GM19463 (cell line): ENCODE results near the gene PICALM.
"Not testable (repeated sequence)": the region's sequence is repeated elsewhere in the genome, so short reads cannot be mapped to it uniquely, and the experiment has no call there.

ENCODE experiments used
- ATAC-seq: cut with Tn5 transposase; IDR thresholded peaks from one replicate; pipeline ENCODE4 v1.9.1; 2021; ENCODE audit warnings: mild to moderate bottlenecking, moderate library complexity; ENCODE audit not compliant: unreplicated experiment

The PICALM gene

DNA sequence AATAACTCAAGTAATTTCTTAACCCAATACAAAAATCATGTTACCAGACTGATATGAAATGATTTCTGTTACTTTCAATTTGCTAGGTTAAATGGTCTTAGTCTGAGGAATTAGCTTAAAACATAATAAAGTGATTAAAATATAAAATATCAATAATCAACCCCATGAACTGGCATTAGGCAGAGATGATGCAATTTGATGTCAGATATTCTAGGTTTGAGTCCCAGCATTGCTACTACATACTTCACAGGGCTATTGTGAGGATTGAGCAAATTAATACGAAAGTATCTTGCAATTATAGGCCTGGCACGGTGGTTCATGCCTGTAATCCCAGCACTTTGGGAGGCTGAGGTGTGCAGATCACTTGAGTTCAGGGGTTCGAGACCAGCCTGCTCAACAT lies 66.5 kb downstream of the PICALM start:
- no peak for ATAC-seq

DNA sequence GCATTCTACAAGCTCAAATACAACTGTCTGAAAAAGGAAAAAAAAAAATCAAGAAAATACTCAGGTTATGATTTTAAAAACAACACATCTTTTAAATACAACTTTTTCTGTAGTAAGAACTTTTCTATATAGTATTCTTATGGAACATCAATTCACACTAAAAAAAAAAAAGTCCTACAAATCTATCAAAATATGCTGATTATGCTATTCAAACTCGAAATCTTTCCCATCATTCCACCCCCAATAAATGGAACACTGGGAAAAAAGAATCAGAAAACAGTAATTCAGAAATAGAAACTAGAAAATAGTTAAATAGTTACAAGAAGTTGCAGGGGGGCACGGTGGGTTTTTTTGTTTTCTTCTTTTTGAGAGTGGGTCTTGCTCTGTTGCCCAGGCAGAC lies 77.4 kb downstream of the PICALM start:
- ATAC-seq, result no peak

DNA sequence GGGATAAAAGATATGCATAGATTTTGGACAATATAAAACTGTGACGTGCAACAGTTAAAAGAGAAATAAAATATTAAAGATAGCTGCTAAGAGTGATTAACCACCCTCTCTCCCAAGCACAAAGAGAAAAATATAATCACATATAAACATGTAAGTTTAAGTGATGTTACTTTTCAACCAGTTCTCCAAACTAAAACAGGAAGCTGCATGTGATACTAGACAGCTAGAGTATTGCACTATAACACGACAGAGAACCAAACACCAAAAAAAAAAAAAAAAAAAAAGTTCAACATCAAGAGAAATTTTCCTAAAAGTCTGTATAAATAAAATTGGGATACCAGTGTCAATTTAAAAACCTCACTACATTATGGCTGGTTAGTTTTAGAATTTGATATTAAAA lies 79.1 kb downstream of the PICALM start:
- no peak for ATAC-seq

DNA sequence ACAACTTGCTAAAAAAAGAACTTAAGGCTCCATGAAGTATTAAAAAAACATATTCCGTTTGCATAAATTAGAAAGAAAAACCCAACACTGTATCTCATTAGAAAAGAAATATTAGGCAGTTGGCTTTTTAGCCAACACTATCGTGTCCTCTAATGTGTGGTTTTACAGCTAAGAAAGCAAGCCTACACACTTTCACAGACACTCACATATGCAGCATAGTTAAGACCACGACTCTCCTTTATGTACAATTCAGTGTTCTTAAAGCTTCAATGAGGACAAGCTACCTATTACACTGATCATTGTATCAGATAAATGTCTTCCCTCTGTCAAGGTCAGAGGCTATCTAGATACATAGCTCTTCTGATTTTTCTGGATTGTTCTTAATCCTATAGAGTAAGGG lies 80.1 kb downstream of the PICALM start:
- no peak for ATAC-seq

DNA sequence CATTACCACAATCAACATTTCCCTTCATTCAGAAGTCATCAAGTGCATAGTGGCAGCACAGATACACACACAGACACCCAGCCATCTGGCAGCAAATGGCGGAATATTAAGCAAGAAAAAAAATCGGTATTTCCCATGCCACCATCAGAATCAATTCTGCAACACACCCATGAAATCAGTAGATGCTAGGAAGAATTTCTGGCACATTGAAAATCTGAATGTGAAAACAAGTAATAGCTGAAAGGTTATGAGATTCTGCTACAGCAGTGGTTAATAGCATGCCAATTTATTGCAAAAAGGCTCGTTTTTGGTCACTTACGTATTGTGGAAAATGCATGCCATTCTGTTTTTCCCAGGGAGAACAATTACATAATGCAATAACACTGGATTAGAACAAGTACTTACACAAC lies 91.1 kb downstream of the PICALM start:
- no peak for ATAC-seq

DNA sequence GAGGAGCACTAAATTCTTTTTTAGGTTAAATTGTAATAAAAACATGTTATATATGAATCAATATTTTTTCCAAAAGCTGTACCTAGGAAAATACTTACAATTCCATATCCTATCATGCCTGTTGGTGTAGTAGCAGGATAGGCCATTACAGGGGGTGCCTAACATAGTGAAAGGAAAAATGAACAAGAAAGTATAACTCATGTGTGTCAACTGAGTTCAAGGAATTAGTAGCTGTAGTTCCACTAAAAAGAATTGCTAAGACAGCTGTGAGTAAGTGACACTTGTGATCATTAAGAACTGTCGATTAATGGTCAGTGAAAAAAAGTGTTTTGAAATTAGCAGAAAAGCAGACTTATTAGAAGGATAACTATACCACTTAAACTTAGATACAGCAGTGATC lies 92.4 kb downstream of the PICALM start:
- no peak for ATAC-seq

DNA sequence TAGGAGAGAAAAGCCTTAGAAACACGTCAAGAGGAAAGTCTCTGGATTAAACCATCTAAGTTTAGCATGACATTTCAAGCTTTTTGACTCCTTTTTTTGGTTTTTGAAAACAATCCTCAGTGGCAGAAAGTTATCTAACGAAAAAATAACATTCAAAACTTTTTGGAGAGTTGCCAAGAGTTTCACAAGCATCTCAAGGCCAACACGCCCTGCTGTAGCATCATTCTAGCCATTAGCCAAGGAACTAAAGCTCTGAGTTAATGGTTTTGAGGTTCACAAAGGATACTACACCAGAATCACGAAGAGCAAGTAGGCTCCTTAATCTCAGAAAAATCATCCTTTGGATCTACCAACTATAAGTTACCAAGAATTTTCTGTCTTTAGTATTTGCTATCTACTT lies 94.8 kb downstream of the PICALM start:
- no peak for ATAC-seq

DNA sequence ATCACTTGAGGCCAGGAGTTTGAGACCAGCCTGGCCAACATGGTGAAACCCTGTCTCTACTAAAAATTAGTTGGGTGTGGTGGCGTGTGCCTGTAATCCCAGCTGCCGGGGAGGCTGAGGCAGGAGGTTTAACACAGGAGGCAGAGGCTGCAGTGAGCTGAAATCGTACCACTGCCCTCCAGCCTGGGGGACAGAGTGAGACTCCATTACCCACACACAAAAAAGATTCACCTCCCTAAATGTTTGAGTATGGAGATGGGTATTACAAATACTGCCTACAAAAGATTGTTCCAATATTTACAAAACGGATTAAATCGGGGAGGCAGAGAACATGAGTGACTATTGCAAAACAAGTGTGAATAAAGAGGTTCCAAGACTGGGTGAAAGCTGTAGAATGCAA lies 98.3 kb downstream of the PICALM start:
- no peak for ATAC-seq

DNA sequence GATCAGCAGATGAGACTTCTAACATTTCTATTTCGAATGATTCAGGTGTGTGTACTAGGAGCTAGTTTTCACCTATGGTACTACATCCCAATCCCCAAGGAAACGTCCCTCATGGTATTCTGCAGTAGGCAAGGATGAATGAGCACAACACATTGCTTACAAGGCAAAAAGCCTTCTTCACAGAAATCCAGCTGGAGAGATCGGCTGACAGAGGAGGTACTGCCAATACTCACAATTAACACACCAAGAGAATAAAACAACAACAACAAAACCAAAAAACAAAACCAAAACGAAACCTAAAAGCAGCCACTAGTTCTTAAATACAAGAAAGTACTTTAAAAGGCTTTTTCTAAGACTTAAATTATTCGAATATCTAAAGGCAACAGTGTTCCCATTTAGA lies 101.4 kb downstream of the PICALM start:
- ATAC-seq, result no peak

DNA sequence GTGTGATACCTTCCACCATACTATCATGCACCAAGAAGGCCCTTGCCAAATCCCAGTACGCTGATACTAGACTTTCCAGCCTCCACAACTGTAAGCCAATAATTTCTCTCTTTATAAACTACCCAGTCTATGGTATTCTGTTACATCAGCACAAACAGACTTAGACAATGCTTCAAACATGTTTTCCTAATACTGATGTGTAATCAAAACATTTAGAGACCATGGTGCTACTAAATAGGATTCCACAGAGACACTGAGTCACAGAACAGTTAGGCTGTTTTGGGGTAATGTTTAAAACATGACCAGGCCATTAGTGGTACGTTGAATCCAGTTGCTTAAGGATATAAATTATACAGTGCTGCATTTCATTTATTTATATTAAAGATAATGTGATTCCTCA lies 103.7 kb downstream of the PICALM start:
- no peak for ATAC-seq

DNA sequence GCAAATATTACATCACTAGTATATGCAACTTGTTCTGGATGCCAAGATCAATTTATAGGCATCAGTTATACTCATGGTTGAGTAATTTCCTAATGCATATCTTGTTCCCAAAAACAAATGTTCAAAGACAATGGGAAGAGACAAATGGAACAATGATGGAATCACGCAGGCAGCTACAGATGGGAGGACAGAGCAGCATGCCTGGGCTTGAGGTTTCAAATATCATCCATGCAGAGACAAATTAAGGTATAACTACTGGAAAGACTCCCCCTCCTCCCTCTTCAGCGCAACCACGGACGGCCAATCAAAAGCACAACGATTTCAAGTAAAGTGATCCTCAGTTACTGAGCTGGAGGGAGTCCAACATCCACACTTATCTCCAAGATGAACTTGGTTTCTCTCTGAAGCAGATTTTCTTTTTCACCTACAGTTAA lies 106.9 kb downstream of the PICALM start:
- no peak for ATAC-seq

DNA sequence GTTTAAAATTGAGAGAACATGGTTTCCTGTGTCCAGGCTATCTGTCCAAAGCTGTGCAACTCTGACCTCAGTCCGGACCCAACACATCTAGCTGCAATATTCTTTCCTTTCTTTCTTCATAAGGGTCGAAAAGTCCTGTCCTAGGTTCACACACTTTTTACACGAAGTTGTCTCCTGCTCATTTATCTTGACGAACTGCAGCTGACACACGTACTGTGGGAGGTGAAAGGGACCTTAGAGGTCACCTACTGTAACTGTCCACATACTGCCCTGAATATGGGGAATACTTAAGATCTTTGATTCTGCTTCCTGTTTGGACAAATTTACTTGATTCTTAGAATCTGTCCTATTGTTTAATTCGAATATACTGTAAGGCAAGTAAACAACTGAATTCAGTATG lies 107.8 kb downstream of the PICALM start:
- ATAC-seq, result no peak

DNA sequence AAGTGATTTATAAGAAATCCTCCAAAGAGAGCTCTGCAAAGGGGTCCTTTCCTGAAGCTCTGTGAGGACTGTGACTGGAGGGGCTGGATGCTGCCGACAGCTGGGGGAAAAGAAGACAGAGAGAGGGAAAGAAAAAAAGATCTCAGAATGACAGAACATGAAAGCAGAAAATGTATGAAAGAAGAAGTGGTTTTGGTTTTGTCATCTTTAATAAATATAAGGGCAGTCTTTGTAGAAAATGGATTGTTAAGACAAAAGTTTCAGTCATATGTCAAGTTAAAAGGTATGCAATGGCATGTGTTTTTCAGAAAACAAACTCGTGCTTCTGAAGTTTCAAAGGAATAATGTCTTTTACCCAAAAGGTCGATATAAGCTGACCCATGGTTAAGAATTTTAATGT lies 108.2 kb downstream of the PICALM start:
- ATAC-seq, result peak; percentile 56

DNA sequence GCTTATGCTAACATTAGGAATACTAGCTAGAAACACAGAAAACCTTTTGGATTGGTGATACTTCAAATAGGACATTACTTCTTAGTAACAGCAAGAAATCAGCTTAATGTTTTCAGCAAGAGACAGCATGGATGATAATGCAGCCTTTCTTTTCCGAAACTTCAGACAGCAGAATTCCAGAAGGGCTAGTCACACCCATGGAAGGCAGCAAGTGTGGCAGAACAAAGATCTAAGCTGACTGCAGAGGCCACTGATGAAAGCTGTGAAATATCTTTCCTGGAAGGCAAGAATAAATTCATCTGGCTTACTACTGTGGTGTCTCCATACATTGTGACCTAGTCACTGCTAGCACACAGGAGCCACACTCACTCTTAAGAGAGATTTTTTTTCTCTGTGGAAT lies 113.4 kb downstream of the PICALM start:
- ATAC-seq, result no peak

DNA sequence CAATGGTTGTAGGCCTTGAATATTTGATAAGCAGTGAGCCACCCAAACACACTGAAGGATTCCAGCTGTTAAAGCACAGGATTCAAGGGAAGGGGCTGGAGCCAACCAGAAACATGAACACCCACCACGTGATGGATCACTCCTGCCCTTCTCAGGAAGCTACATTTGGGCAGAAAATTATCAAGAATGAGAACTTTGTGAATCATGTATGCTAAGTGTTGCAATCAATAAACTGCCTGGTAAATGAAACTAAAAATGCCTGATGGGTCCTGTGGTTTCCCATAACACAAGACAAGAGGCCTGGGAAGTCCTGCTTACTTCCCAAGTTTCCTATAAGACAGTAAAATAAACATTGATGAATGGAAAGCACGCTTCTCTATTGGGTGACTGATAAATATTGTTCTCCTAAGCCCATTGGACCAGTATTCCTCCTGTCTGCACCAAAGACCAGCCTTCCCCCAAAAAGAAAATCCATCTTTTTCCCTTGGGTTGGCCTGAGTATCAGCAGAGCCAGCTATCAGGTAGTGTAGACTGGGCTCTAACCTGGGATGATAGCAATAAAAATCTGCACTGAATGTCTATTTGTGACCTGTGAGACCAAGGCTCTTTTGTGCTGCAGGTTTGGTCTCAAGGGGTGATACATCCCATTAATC lies 115.3 kb downstream of the PICALM start:
- ATAC-seq, result no peak

DNA sequence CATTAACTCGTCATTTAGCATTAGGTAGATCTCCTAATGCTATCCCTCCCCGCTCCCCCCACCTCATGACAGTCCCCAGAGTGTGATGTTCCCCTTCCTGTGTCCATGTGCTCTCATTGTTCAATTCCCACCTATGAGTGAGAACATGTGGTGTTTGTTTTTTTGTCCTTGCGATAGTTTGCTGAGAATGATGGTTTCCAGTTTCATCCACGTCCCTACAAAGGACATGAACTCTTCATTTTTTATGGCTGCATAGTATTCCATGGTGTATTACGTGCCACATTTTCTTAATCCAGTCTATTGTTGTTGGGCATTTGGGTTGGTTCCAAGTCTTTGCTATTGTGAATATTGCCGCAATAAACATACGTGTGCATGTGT lies 116.8 kb downstream of the PICALM start:
- not testable (repeated sequence) for ATAC-seq

DNA sequence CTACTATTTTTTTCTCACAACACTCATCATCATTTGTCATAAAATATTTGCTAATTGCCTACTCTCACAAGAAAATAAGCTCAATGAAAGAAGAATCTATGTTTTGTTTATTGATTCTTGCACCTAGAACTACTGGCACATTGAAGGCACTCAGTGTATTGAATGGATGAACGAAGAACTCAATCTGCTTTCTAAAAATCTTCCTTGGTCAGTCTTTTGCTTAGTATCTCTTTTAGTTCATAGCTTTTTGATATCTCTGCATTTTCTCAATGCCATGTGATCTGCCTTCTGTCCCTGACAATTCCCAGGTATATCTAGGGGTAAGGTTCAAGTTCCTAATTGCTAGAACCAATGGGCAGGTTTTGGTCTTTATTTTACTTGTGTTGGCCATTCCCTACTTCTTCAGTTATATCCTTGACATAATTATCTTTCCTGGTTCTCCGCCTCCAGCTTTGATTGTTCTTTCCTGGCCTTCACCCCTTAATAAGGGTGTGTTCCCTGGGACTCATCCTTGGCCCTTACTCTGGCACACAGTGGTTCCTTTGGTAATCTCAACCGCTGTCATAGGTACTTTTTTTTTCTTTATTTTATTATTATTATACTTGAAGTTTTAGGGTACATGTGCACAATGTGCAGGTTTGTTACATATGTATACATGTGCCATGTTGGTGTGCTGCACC lies 117.3 kb downstream of the PICALM start:
- ATAC-seq, result no peak

DNA sequence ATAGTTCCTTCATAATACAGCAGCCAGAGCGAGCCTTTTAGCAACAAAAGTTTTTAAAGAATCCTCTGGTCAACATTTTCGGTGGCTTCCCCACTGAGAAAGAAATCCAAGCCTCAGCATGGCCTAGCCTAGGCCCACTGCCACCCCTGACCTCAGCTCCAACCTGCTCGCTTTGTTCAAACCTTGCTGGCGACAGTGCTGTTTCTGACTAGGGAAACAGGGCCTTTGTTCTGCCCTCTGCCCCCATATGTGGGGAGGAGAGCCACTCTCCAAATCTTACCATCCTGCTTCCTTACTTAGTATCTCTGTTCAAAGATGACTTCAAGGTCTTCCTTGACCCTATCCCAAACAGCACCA lies 117.9 kb downstream of the PICALM start:
- no peak for ATAC-seq

DNA sequence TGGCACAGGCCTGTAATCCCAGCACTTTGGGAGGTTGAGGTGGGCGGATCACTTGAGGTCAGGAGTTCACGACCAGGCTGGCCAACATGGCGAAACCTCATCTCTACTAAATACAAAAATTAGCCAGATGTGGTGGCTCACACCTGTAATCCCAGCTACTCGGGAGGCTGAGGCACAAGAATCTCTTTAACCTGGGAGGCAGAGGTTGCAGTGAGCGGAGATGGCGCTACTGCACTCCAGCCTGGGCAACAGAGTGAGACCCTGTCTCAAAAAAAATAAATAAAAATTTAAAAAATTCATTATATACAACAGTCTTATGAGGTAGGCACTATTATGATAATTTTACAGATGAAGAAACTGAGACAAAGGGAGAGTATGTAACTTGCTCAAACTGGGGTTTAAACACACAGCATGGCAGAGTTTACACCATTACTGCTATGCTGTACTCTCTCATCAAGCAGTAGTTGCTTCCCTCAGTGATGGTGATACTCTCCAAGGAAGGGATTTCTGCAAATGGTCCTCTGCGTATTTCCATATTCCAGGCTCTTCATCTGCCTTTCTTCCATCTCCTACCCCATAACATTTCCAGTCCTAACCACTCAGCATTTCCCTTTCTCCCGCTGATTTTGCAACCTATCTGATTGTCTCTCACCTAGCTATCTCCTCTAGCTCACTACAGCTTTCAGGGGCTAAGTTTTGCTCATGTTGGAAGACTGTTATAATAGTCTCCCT lies 118.4 kb downstream of the PICALM start:
- no peak for ATAC-seq

DNA sequence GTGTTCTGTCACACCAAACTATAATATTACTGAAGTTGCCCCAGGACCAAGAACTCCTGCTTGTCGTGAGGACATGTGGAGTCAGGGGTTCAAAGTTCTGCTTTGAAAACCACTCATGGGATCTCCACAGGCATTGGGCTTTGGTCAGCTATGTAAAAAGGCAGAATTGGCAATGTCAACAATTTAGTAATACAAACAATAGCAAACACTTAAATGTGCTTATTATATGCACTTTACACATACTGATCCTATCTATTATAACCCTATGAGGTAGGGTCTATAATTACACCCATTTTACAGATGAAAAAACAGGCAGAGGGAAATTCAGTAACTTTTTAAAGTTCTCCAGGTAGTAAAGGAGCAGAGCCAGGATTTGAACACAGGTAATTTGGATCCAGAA lies 119.1 kb downstream of the PICALM start:
- ATAC-seq, result no peak

DNA sequence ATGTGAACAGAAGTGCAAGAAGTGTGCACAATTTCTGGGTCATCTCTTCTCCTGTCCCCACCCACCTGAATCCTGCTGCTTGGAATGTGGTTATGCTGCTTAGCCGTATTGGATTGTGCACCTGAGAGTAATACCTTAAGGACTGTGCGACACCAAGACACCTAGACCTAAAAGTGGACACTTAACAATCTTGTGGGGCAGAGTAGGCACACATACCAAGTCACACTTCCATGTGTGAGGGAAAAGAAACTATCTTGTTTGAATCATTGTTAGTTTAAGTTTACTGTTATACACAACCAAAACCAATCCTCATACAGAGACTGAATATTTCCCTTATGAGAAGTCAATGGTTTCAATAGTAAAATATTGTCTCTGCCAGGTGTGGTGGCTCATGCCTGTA lies 120.0 kb downstream of the PICALM start:
- no peak for ATAC-seq
